ENCODE measurements around the gene NTRK3. TPM values are rescaled to one million over a fixed set of nuclear protein-coding genes. Genes with fewer than 3 reads are reported as not detected.

The NTRK3 gene
- total RNA-seq, 1 experiment from 2014 or later = not detected

DNA sequence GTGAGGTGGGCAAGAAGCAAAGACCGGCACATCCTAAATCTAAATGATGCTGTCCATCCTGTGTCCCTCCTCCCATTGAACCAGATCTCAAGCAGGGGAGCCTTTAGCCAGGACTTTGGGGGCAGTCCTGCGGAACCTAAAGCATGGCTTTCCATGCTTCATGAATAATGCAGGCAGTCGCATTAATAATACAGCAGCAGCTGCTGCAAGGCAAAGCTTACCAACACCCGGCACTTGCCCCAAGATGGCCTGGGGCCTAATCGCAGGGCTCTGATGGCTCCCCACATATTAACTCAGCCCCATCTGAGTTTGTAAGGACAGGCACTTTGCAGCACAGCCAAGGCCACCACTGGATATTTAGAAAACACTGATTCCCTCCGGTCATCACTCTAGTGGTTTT, 114.4 kb downstream of the NTRK3 start:
- BruUV-seq (replicated peaks) = no TSS peak
- H3K36me3 Mint-ChIP-seq (ENCODE audit: insufficient read depth, unreplicated experiment) = no peaks in the 10 kb centered on the region
- no peaks in the 10 kb centered on the region for H3K4me1 Mint-ChIP-seq (ENCODE audit: low read depth, unreplicated experiment)
- H3K27ac Mint-ChIP-seq (ENCODE audit: unreplicated experiment) = no peak overlapping the region
- peaks cover 14% of the 10 kb centered on the region for H3K27me3 Mint-ChIP-seq (ENCODE audit: unreplicated experiment)
- CTCF ChIA-PET = no interaction called here
- peaks cover 3% of the 10 kb centered on the region for H3K9me3 Mint-ChIP-seq (ENCODE audit: low read depth, unreplicated experiment)
- no peak for DNase-seq
- intact Hi-C loops (cut with micrococcal nuclease; ENCODE audit: unreplicated experiment) = loop anchor here (1.0 kb wide), 1 partner anchor 27 kb away; no protein-coding TSS in a partner anchor
- H3K4me3 Mint-ChIP-seq (ENCODE audit: low read depth, unreplicated experiment) = no peak overlapping the region
- TF ChIP-seq CTCF (IDR thresholded peaks at IDR 0.05; ENCODE audit: unreplicated experiment) = no peak

DNA sequence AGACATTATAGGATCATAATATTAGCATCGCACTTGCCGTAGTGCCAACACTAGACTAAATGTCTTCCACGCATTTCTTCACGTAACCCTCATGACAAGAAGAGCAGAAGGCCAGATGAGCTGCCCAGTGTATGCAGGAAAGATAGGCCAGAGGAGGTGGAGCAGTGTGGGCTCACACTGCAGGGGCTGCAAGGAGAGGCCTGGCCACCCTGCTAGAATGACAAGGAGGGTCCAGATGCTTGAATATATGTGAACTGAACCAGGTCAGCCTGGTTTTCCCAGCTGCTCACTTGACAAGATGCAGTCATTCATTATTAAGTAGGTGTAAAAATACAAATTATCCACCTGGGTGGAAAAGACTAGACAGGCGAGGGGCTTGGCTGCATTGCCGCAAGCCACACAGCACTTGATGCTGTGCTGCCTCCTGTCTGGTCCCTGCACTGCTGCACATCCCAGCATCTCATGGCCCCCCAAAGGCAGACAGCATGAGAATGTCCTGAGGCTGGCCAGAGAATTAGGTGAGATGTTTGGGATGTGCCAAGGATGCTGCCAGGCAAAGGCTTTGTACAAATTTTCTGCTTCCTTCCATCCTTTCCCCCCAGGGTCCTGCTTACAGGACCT, 115.2 kb downstream of the NTRK3 start:
- no peak overlapping the region for H3K27ac Mint-ChIP-seq (ENCODE audit: unreplicated experiment)

GRCh38 chr15:88140398-88140797, 116.1 kb downstream of the NTRK3 start:
- no peak for DNase-seq
- Mint-ChIP-seq H3K4me3 (ENCODE audit: low read depth, unreplicated experiment) (no peak overlapping the region), H3K36me3 (ENCODE audit: insufficient read depth, unreplicated experiment) (no peaks in the 10 kb centered on the region), H3K4me1 (ENCODE audit: low read depth, unreplicated experiment) (no peaks in the 10 kb centered on the region), H3K27me3 (ENCODE audit: unreplicated experiment) (peaks cover 14% of the 10 kb centered on the region), H3K9me3 (ENCODE audit: low read depth, unreplicated experiment) (peaks cover 6% of the 10 kb centered on the region), H3K27ac (ENCODE audit: unreplicated experiment) (no peak overlapping the region)
- no peak for TF ChIP-seq CTCF (IDR thresholded peaks at IDR 0.05; ENCODE audit: unreplicated experiment)
- BruUV-seq (replicated peaks) = no TSS peak
- intact Hi-C loops (cut with micrococcal nuclease; ENCODE audit: unreplicated experiment) = no loop called here
- CTCF ChIA-PET = no interaction called here

More for the DNA sequence above, 115.2 kb downstream of the NTRK3 start:
- peaks cover 3% of the 10 kb centered on the region for H3K9me3 Mint-ChIP-seq (ENCODE audit: low read depth, unreplicated experiment)
- no TSS peak for BruUV-seq (replicated peaks)
- no peak overlapping the region for H3K4me3 Mint-ChIP-seq (ENCODE audit: low read depth, unreplicated experiment)
- no peak for TF ChIP-seq CTCF (IDR thresholded peaks at IDR 0.05; ENCODE audit: unreplicated experiment)
- H3K36me3 Mint-ChIP-seq (ENCODE audit: insufficient read depth, unreplicated experiment) = no peaks in the 10 kb centered on the region
- CTCF ChIA-PET = no interaction called here
- H3K4me1 Mint-ChIP-seq (ENCODE audit: low read depth, unreplicated experiment) = no peaks in the 10 kb centered on the region
- intact Hi-C loops (cut with micrococcal nuclease; ENCODE audit: unreplicated experiment) = no loop called here
- H3K27me3 Mint-ChIP-seq (ENCODE audit: unreplicated experiment) = peaks cover 14% of the 10 kb centered on the region
- DNase-seq = no peak

DNA sequence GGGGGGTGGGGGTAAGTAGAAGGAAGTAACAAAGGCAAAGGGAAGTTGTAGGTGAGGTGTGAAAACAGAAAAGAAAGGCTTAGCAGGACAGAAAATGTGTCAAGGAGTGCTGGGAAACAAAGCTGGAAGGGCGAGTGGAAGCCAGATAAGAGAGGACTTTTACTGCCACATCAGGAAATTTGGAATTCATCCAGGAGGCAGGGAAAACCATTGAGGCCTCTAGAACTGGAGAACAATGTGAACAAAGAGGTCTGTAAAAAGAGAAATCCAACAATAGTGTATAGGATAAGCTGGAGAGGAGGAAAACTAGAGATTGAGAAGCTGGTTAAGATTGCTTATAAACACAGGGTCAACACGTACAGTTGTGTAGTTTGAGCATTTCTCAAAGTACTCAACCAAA, 116.6 kb downstream of the NTRK3 start:
- Mint-ChIP-seq H3K4me3 (ENCODE audit: low read depth, unreplicated experiment) (no peak overlapping the region), H3K27ac (ENCODE audit: unreplicated experiment) (no peak overlapping the region), H3K36me3 (ENCODE audit: insufficient read depth, unreplicated experiment) (no peaks in the 10 kb centered on the region), H3K9me3 (ENCODE audit: low read depth, unreplicated experiment) (peaks cover 6% of the 10 kb centered on the region), H3K4me1 (ENCODE audit: low read depth, unreplicated experiment) (no peaks in the 10 kb centered on the region), H3K27me3 (ENCODE audit: unreplicated experiment) (peaks cover 14% of the 10 kb centered on the region)
- no peak for DNase-seq
- TF ChIP-seq CTCF (IDR thresholded peaks at IDR 0.05; ENCODE audit: unreplicated experiment) = no peak
- intact Hi-C loops (cut with micrococcal nuclease; ENCODE audit: unreplicated experiment) = no loop called here
- CTCF ChIA-PET = no interaction called here
- no TSS peak for BruUV-seq (replicated peaks)
